Naive thymus-derived CD4-positive, alpha-beta T cell (primary cell): Measurements from ENCODE around the gene SLC7A6OS. TPM values are rescaled to one million over a fixed set of nuclear protein-coding genes. Genes with fewer than 3 reads are reported as not detected.

Source experiments
- ATAC-seq: fragments of 150-1000 bp; cut with Tn5 transposase; 2 replicates; pipeline ENCODE4 v1.10.0; 2021; ENCODE audit warnings: mild to moderate bottlenecking, moderate library complexity
- CTCF ChIA-PET: fragments of 350-600 bp; sonication (Branson Sonifier 250); formaldehyde crosslinking; loops from one replicate; lab custom pipeline; 2021; ENCODE audit warnings: antibody characterized with exemption; lab: Charles Lee
- POLR2A ChIA-PET: fragments of 350-600 bp; sonication (Branson Sonifier 250); formaldehyde crosslinking; loops from one replicate; lab custom pipeline; 2021; ENCODE audit warnings: antibody characterized with exemption, inconsistent platforms; lab: Charles Lee
- DNase-seq, 9 donors: peaks; one replicate each; pipeline versions ENCODE4 v3.0.0 to v3.0.0-alpha.2; 2020 to 2022; ENCODE audit warnings: mixed read lengths in 1 of 9
- H3K27ac ChIP-seq: one replicate; pipeline ENCODE4 v1.7.0; 2013; ENCODE audit warnings: mild to moderate bottlenecking, low read depth, low read length, moderate library complexity
- H3K27me3 ChIP-seq, 2 donors: one replicate each; pipeline ENCODE4 v1.7.0; 2013; ENCODE audit warnings: low read length in 2 of 2, mild to moderate bottlenecking in 2 of 2, moderate library complexity in 2 of 2; ENCODE audit not compliant: control insufficient read depth in 2 of 2, insufficient read depth in 2 of 2
- H3K36me3 ChIP-seq, 3 experiments: 1 replicate in 2 of 3; 2 replicates in 1 of 3; pipeline ENCODE4 v1.7.0; 2013; ENCODE audit warnings: low read length in 3 of 3, mild to moderate bottlenecking in 3 of 3, moderate library complexity in 1 of 3; ENCODE audit not compliant: insufficient read depth in 3 of 3, control insufficient read depth in 2 of 3
- H3K4me1 ChIP-seq, 2 donors: one replicate each; pipeline ENCODE4 v1.7.0; 2013; ENCODE audit warnings: low read length in 2 of 2, mild to moderate bottlenecking in 2 of 2, moderate library complexity in 1 of 2; ENCODE audit not compliant: control insufficient read depth in 2 of 2, insufficient read depth in 2 of 2
- H3K4me3 ChIP-seq: 2 replicates; pipeline ENCODE4 v1.7.0; 2013; ENCODE audit warnings: mild to moderate bottlenecking, low read length
- H3K9me3 ChIP-seq, 3 experiments: 1 replicate in 2 of 3; 2 replicates in 1 of 3; pipeline ENCODE4 v1.7.0; 2013; ENCODE audit warnings: low read length in 3 of 3; ENCODE audit not compliant: control insufficient read depth in 2 of 3
- H3K27ac Mint-ChIP-seq, 9 donors: one replicate each; pipeline ENCODE4 v1.8.0; 2020 to 2022; ENCODE audit warnings: mixed read lengths in 9 of 9, mild to moderate bottlenecking in 8 of 9, moderate library complexity in 5 of 9, inconsistent platforms in 2 of 9
- H3K27me3 Mint-ChIP-seq, 5 donors: one replicate each; pipeline ENCODE4 v1.8.0; 2021 to 2022; ENCODE audit warnings: mixed read lengths in 5 of 5, mild to moderate bottlenecking in 1 of 5
- H3K36me3 Mint-ChIP-seq, 5 donors: one replicate each; pipeline ENCODE4 v1.8.0; 2020 to 2022; ENCODE audit warnings: mixed read lengths in 5 of 5, mild to moderate bottlenecking in 3 of 5, inconsistent platforms in 1 of 5
- H3K4me1 Mint-ChIP-seq, 7 donors: one replicate each; pipeline ENCODE4 v1.8.0; 2020 to 2022; ENCODE audit warnings: mixed read lengths in 7 of 7, mild to moderate bottlenecking in 3 of 7, inconsistent platforms in 1 of 7
- H3K4me3 Mint-ChIP-seq, 10 donors: one replicate each; pipeline ENCODE4 v1.8.0; 2020 to 2022; ENCODE audit warnings: mild to moderate bottlenecking in 10 of 10, mixed read lengths in 10 of 10, moderate library complexity in 6 of 10, inconsistent platforms in 2 of 10
- H3K9me3 Mint-ChIP-seq, 11 donors: one replicate each; pipeline ENCODE4 v1.8.0; 2020 to 2022; ENCODE audit warnings: mixed read lengths in 11 of 11, mild to moderate bottlenecking in 4 of 11, inconsistent platforms in 1 of 11, moderate library complexity in 1 of 11
- intact Hi-C, 2 donors: fragments of 100-400 bp; cut with micrococcal nuclease; formaldehyde crosslinking; loops; one replicate each; pipeline ENCODE4 v1.15.1; 2023
- polyA plus RNA-seq, 2 donors: library from polyadenylated mRNA; unstranded; fragments of 300-500 nt; fragmentation: Illumina TruSeq; gene quantifications; one replicate each; pipeline ENCODE4 v1.2.3, GENCODE V29; 2021
- total RNA-seq, 6 experiments: library from RNA in 5 of 6; stranded (reverse) in 5 of 6; gene quantifications; 1 replicate in 5 of 6; 2 replicates in 1 of 6; pipeline ENCODE4 v1.2.3 and lab custom pipeline; 2021 to 2026

The SLC7A6OS gene
- total and polyA plus RNA-seq, 7 experiments from 2014 or later: 22.1 to 50.3 (median 34.8) TPM

DNA sequence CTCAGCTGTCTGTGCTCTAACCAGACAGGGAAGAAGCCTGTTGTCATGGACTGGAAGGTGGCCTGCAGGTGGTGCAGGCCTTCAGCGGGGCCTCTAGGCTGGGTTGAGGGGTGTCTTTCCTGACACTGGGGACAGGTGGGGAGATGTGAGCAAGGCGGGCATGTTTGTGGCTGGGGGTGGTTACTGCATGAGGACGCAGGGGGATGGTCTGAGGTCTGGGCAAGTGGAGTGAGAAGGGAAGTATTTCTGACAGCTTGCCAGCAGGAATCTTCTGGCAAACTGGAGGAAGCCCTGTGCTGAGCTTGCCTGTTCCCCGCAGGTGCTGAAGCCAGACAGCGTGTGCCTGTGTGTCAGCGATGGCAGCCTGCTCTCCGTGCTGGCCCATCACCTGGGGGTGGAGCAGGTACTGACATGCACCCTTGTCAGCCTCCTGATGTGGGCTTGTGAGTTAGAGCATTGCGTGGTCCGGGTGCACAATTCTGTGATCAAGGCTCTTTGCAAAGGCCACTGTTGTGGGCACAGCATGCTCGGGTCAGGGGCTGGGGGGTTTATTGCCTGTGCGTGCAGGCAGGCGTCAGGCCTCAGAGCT is 36.2 kb upstream of the SLC7A6OS start:
- H3K9me3 Mint-ChIP-seq: peaks cover 0 to 2% (median 0%) of the 10 kb centered on the region in 11 donors
- peaks cover under 1 to 24% (median 11%) of the 10 kb centered on the region in 7 donors for H3K4me1 Mint-ChIP-seq
- Histone ChIP-seq H3K9me3 (no peaks in the 10 kb centered on the region), H3K4me1 (peaks cover 0 to 5% of the 10 kb centered on the region in 2 donors), H3K36me3 (peaks cover 4 to 93% (median 30%) of the 10 kb centered on the region in 3 experiments), H3K4me3 (no peak overlapping the region), H3K27me3 (no peaks in the 10 kb centered on the region), H3K27ac (no peak overlapping the region)
- ChIA-PET CTCF (no interaction called here), POLR2A (no interaction called here)
- intact Hi-C loops: no loop called here
- H3K27me3 Mint-ChIP-seq: no peaks in the 10 kb centered on the region
- peak overlapping the region in 1 of 9 donors; percentile 74 for H3K27ac Mint-ChIP-seq
- no peak for DNase-seq
- ATAC-seq: no peak
- H3K36me3 Mint-ChIP-seq: peaks cover 25 to 55% (median 39%) of the 10 kb centered on the region in 5 donors
- H3K4me3 Mint-ChIP-seq: no peak overlapping the region

- Mint-ChIP-seq H3K36me3 (peaks cover 25 to 55% (median 39%) of the 10 kb centered on the region in 5 donors), H3K4me1 (peaks cover 0 to 20% (median 11%) of the 10 kb centered on the region in 7 donors), H3K27ac (no peak overlapping the region), H3K27me3 (no peaks in the 10 kb centered on the region), H3K4me3 (no peak overlapping the region), H3K9me3 (peaks cover 0 to 2% (median 0%) of the 10 kb centered on the region in 11 donors)
- Histone ChIP-seq H3K27me3 (no peaks in the 10 kb centered on the region), H3K9me3 (no peaks in the 10 kb centered on the region), H3K27ac (no peak overlapping the region), H3K4me3 (no peak overlapping the region), H3K36me3 (peaks cover 4 to 94% (median 25%) of the 10 kb centered on the region in 3 experiments), H3K4me1 (peaks cover 0 to 5% of the 10 kb centered on the region in 2 donors)
- ChIA-PET CTCF (no interaction called here), POLR2A (no interaction called here)
- no peak for ATAC-seq
- intact Hi-C loops: no loop called here
- no peak for DNase-seq
Observed at GRCh38 chr16:68345958-68346635, 35.4 kb upstream of the SLC7A6OS start.

- Mint-ChIP-seq H3K4me3 (no peak overlapping the region), H3K4me1 (peaks cover 4 to 20% (median 11%) of the 10 kb centered on the region in 7 donors), H3K27ac (peak overlapping the region in 1 of 9 donors; percentile 8), H3K36me3 (peaks cover 27 to 55% (median 41%) of the 10 kb centered on the region in 5 donors), H3K27me3 (no peaks in the 10 kb centered on the region), H3K9me3 (peaks cover 0 to 2% (median 0%) of the 10 kb centered on the region in 11 donors)
- no peaks in the 10 kb centered on the region for H3K27me3 ChIP-seq
- intact Hi-C loops: no loop called here
- H3K4me1 ChIP-seq: peaks cover 0 to 5% of the 10 kb centered on the region in 2 donors
- H3K9me3 ChIP-seq: no peaks in the 10 kb centered on the region
- DNase-seq (no peak), ATAC-seq (no peak)
- CTCF ChIA-PET: no interaction called here
- no peak overlapping the region for H3K4me3 ChIP-seq
- no peak overlapping the region for H3K27ac ChIP-seq
- H3K36me3 ChIP-seq: peaks cover 4 to 94% (median 19%) of the 10 kb centered on the region in 3 experiments
- POLR2A ChIA-PET: interaction anchor here (0.6 to 0.8 kb wide), 2 partner anchors 11 to 855 kb away, joined by 3 to 6 read pairs; no protein-coding TSS in a partner anchor
Observed at GRCh38 chr16:68345351-68345810, 34.6 kb upstream of the SLC7A6OS start.

DNA sequence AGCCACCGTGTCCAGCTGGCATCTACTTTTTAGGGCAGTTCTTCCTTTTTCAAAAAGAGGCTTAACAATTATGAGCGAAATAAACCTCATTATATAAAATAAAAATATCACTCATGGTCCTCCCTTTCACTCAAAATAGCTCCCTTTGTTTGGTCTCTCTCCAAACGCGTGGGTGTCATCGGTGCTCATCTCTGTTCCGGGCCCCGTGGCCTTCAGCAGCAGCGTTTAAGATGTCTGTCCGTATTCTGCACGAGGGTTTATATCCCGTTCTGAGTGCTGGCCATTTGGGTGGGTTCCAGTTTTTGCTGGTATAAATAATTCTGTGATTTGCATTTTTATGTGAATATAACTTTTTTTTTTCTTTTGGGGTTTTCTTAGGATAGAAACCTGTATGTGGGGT is 33.5 kb upstream of the SLC7A6OS start:
- H3K4me3 ChIP-seq: no peak overlapping the region
- peaks cover 11 to 94% (median 26%) of the 10 kb centered on the region in 3 experiments for H3K36me3 ChIP-seq
- Mint-ChIP-seq H3K27ac (no peak overlapping the region), H3K27me3 (no peaks in the 10 kb centered on the region), H3K36me3 (peaks cover 21 to 63% (median 48%) of the 10 kb centered on the region in 5 donors), H3K9me3 (peaks cover 0 to 2% (median 0%) of the 10 kb centered on the region in 11 donors), H3K4me3 (no peak overlapping the region), H3K4me1 (peaks cover 4 to 19% (median 11%) of the 10 kb centered on the region in 7 donors)
- ChIA-PET POLR2A (interaction anchor here (0.7 to 1.1 kb wide), 2 partner anchors 12 to 524 kb away, joined by 3 read pairs; no protein-coding TSS in a partner anchor), CTCF (no interaction called here)
- no peak for DNase-seq
- intact Hi-C loops: no loop called here
- H3K9me3 ChIP-seq: no peaks in the 10 kb centered on the region
- H3K27me3 ChIP-seq: no peaks in the 10 kb centered on the region
- ATAC-seq: no peak
- no peak overlapping the region for H3K27ac ChIP-seq
- peaks cover 0 to 5% of the 10 kb centered on the region in 2 donors for H3K4me1 ChIP-seq

- no peak overlapping the region for H3K27ac Mint-ChIP-seq
- H3K9me3 Mint-ChIP-seq: peaks cover 0 to 2% (median 0%) of the 10 kb centered on the region in 11 donors
- intact Hi-C loops: no loop called here
- peaks cover 16 to 65% (median 46%) of the 10 kb centered on the region in 5 donors for H3K36me3 Mint-ChIP-seq
- ChIA-PET CTCF (no interaction called here), POLR2A (no interaction called here)
- H3K4me1 Mint-ChIP-seq: peaks cover 4 to 19% (median 11%) of the 10 kb centered on the region in 7 donors
- no peak overlapping the region for H3K4me3 Mint-ChIP-seq
- no peak for DNase-seq
- H3K36me3 ChIP-seq: peaks cover 14 to 94% (median 28%) of the 10 kb centered on the region in 3 experiments
- H3K27me3 ChIP-seq: no peaks in the 10 kb centered on the region
- no peak overlapping the region for H3K4me3 ChIP-seq
- H3K9me3 ChIP-seq: no peaks in the 10 kb centered on the region
- ATAC-seq: no peak
- H3K4me1 ChIP-seq: peaks cover 0 to 5% of the 10 kb centered on the region in 2 donors
- H3K27me3 Mint-ChIP-seq: no peaks in the 10 kb centered on the region
- H3K27ac ChIP-seq: no peak overlapping the region
Observed at GRCh38 chr16:68343137-68343536, 32.4 kb upstream of the SLC7A6OS start.

GRCh38 chr16:68342620-68343019 is 31.9 kb upstream of the SLC7A6OS start:
- intact Hi-C loops: no loop called here
- peaks cover 0 to 2% (median 0%) of the 10 kb centered on the region in 11 donors for H3K9me3 Mint-ChIP-seq
- DNase-seq: no peak
- H3K36me3 Mint-ChIP-seq: peaks cover 18 to 65% (median 46%) of the 10 kb centered on the region in 5 donors
- no peak overlapping the region for H3K27ac Mint-ChIP-seq
- H3K27me3 Mint-ChIP-seq: no peaks in the 10 kb centered on the region
- H3K27ac ChIP-seq: no peak overlapping the region
- ChIA-PET POLR2A (no interaction called here), CTCF (interaction anchor here (0.9 kb wide), 1 partner anchor 13 kb away, joined by 3 read pairs; no protein-coding TSS in a partner anchor)
- no peak overlapping the region for H3K4me3 Mint-ChIP-seq
- H3K4me1 Mint-ChIP-seq: peaks cover 4 to 19% (median 11%) of the 10 kb centered on the region in 7 donors
- peaks cover 14 to 94% (median 28%) of the 10 kb centered on the region in 3 experiments for H3K36me3 ChIP-seq
- H3K9me3 ChIP-seq: no peaks in the 10 kb centered on the region
- no peak for ATAC-seq
- peaks cover 0 to 5% of the 10 kb centered on the region in 2 donors for H3K4me1 ChIP-seq
- H3K4me3 ChIP-seq: no peak overlapping the region
- no peaks in the 10 kb centered on the region for H3K27me3 ChIP-seq
